ENCODE data around the gene TCAP. TPM values are rescaled to one million over a fixed set of nuclear protein-coding genes. Genes with fewer than 3 reads are reported as not detected.
A peak's percentile ranks its signal among the peaks of the same experiment; 100 is the strongest.
"Not testable (repeated sequence)": the region's sequence is repeated elsewhere in the genome, so short reads cannot be mapped to it uniquely, and the experiment has no call there.

TCAP gene
- total RNA-seq, 2 experiments from 2014 or later, result 1.1 to 1.3 TPM

DNA sequence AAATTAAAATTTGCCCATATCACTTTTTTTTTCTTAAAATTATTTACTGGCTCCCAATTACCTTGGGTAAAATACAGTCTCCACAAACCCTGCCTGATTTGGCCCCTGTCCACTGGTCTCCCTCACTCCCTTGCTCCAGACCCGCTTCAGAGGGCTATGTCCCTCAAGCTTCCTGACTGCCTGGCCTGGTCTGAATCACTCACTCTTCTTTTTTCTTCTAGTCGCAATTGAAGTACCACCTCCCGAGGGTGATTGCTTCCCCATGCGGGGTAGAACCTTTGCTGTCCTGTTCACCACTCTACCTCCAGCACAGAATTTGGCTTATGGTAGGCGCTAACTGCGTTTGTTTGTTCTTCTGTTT lies 23.3 kb downstream of the TCAP start:
- Mint-ChIP-seq H3K4me3 (peak overlapping the region; percentile 91), H3K27me3 (no peaks in the 10 kb centered on the region), H3K4me1 (peaks cover 18% of the 10 kb centered on the region), H3K27ac (peak overlapping the region; percentile 92), H3K9me3 (ENCODE audit: low read depth) (no peaks in the 10 kb centered on the region), H3K36me3 (peaks cover 3% of the 10 kb centered on the region)
- no peak for ATAC-seq
- CTCF ChIA-PET, result interaction anchor here (0.7 to 7.3 kb wide), 11 partner anchors 9 to 524 kb away, joined by 3 to 49 read pairs (median 4); partner anchors contain the start of genes MIEN1, PNMT, PSMD3 and STARD3
- DNase-seq, result no peak

DNA sequence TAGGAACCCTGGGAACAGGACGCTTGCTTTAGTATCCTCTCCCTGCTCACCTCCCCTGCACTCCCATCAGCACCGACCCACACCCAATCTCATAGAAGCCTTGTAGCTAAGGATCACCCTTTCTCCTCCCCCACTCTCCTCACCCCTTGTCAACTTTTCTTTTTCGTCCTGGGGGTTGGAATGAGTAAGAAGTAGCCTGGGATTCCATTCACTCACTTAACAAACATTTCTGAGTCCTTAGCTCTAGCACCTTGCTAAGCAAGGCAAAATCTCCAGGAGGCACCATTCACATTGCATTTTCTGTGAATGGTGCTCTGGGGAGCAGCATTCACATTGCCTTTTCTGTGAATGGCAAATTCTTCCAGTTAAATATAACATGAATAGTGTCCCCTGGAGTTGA lies 23.8 kb downstream of the TCAP start:
- CTCF ChIA-PET, result interaction anchor here (0.7 to 7.3 kb wide), 5 partner anchors 13 to 67 kb away, joined by 3 to 49 read pairs (median 13); partner anchors contain the start of gene MIEN1
- H3K36me3 Mint-ChIP-seq, result peaks cover 3% of the 10 kb centered on the region
- H3K9me3 Mint-ChIP-seq (ENCODE audit: low read depth), result no peaks in the 10 kb centered on the region
- no peak for ATAC-seq
- peaks cover 18% of the 10 kb centered on the region for H3K4me1 Mint-ChIP-seq
- DNase-seq, result no peak
- no peaks in the 10 kb centered on the region for H3K27me3 Mint-ChIP-seq
- peak overlapping the region; percentile 92 for H3K27ac Mint-ChIP-seq
- peak overlapping the region; percentile 91 for H3K4me3 Mint-ChIP-seq

DNA sequence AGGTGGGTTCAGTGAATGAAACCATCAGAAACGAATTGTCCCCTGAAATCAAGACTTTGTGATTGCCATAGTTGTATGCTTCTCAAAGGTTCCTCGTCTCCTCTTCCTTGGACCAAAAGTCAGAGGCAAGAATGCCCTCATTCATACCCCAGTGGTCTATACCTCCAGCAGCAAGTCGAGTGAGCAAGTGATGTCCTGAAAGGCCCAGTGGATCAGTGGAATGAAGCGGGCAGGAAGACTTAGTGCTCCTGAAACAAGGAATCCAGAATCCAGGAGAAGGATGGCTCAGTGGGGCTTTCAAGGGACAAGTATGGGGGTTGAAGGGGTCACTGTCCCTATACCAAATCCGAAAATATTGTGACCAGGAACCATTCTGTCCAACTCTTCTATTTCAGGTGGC lies 29.4 kb downstream of the TCAP start:
- CTCF ChIA-PET, result interaction anchor here (1.8 kb wide), 1 partner anchor 40 kb away, joined by 4 read pairs; no protein-coding TSS in a partner anchor
- DNase-seq, result no peak
- no peak for ATAC-seq

DNA sequence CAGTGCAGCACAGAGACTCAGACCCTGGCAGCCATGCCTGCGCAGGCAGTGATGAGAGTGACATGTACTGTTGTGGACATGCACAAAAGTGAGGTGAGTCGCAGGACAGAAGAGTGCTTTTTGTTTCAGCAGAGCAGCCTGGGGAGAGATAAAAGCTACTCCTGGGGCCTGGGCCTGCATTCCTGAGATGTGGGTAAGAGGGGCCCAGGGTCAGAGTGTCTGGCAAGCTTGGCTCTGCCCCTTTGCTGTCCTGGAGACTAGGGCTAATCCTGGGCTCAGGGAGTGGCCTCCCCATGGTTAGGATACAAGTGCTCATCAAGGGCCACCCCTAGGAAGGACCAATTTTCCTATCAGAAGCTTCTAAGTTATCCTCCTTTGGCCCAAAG lies 29.9 kb downstream of the TCAP start:
- no peaks in the 10 kb centered on the region for H3K9me3 Mint-ChIP-seq (ENCODE audit: low read depth)
- peak; percentile 12 for ATAC-seq
- peaks cover 17% of the 10 kb centered on the region for H3K27me3 Mint-ChIP-seq
- no peak overlapping the region for H3K4me3 Mint-ChIP-seq
- no peak for DNase-seq
- H3K27ac Mint-ChIP-seq, result no peak overlapping the region
- H3K4me1 Mint-ChIP-seq, result peaks cover 4% of the 10 kb centered on the region
- CTCF ChIA-PET, result interaction anchor here (1.4 to 1.8 kb wide), 2 partner anchors 26 to 40 kb away, joined by 3 to 4 read pairs; no protein-coding TSS in a partner anchor
- H3K36me3 Mint-ChIP-seq, result no peaks in the 10 kb centered on the region

More for the DNA sequence above, 29.4 kb downstream of the TCAP start:
- peaks cover 1% of the 10 kb centered on the region for H3K4me1 Mint-ChIP-seq
- no peak overlapping the region for H3K27ac Mint-ChIP-seq
- H3K9me3 Mint-ChIP-seq (ENCODE audit: low read depth), result no peaks in the 10 kb centered on the region
- H3K36me3 Mint-ChIP-seq, result no peaks in the 10 kb centered on the region
- H3K27me3 Mint-ChIP-seq, result peaks cover 13% of the 10 kb centered on the region
- no peak overlapping the region for H3K4me3 Mint-ChIP-seq

DNA sequence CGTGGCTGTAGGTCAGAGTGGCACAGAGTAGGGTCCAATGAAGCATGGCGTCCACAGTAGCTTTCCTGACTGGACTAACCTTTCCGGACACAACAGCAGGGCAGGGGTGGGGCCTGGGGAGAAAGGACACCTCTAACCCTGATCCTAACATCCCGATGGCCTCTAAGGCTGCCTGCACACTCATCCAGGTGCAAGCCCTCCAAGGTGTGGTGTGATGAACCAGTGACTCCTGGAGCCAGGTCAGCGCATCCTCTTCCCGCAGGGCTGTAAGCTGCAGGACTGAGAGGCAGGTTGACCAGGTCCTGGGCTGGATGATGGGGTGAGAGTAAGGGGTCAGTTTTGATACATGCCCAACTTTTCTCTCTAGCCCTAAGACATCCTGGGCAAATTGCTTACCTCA lies 31.6 kb downstream of the TCAP start:
- CTCF ChIA-PET, result interaction anchor here (0.8 to 1.8 kb wide), 4 partner anchors 28 to 73 kb away, joined by 3 to 6 read pairs (median 3); no protein-coding TSS in a partner anchor
- peaks cover 31% of the 10 kb centered on the region for H3K27me3 Mint-ChIP-seq
- peaks cover 4% of the 10 kb centered on the region for H3K4me1 Mint-ChIP-seq
- no peaks in the 10 kb centered on the region for H3K36me3 Mint-ChIP-seq
- DNase-seq (no peak), ATAC-seq (no peak)
- H3K9me3 Mint-ChIP-seq (ENCODE audit: low read depth), result no peaks in the 10 kb centered on the region
- no peak overlapping the region for H3K27ac Mint-ChIP-seq
- H3K4me3 Mint-ChIP-seq, result no peak overlapping the region

DNA sequence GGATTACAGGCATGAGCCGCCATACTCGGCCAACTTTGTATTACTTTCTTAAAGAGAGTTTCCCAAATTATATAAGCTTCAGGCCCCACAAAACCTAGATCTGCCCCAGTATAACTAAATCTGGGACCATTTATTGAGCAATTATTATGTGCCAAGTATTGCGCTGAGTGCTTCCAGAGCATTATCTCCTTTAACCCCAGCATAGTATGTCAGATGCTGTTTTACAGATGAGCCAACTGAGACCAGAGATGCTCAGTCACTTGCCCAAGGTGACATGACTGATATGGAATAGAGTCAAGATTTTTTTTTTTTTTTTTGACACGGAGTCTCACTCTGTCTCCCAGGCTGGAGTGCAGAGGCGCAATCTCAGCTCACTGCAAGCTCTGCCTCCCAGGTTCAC lies 32.8 kb downstream of the TCAP start:
- Mint-ChIP-seq H3K4me3 (no peak overlapping the region), H3K27ac (no peak overlapping the region), H3K4me1 (peaks cover 4% of the 10 kb centered on the region), H3K36me3 (no peaks in the 10 kb centered on the region), H3K9me3 (ENCODE audit: low read depth) (no peaks in the 10 kb centered on the region), H3K27me3 (peaks cover 42% of the 10 kb centered on the region)
- DNase-seq (no peak), ATAC-seq (no peak)
- CTCF ChIA-PET, result no interaction called here

DNA sequence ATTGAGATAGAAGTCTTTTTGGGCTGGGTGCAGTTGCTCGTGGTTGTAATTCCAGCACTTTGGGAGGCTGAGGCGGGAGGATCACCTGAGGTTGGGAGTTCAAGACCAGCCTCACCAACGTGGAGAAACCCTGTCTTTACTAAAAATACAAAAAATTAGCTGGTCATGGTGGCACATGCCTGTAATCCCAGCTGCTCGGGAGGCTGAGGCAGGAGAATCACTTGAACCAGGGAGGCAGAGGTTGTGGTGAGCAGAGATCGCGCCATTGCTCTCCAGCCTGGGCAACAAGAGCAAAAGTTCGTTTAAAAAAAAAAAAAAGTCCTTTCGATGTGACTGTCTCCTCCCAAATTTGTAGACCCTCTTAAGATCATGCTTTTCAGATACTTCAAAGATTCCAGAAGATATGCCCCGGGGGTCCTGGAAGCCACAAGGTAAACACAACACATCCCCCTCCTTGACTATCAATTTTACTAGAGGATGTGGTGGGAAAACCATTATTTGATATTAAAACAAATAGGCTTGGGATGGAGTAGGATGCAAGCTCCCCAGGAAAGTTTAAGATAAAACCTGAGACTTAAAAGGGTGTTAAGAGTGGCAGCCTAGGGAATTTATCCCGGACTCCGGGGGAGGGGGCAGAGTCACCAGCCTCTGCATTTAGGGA lies 34.1 kb downstream of the TCAP start:
- not testable (repeated sequence) for H3K27ac Mint-ChIP-seq; H3K36me3 Mint-ChIP-seq; ATAC-seq; H3K9me3 Mint-ChIP-seq (ENCODE audit: low read depth); H3K4me3 Mint-ChIP-seq; DNase-seq
- peaks cover 45% of the 10 kb centered on the region for H3K27me3 Mint-ChIP-seq
- H3K4me1 Mint-ChIP-seq, result peaks cover 10% of the 10 kb centered on the region
- CTCF ChIA-PET, result interaction anchor here (1.7 kb wide), 1 partner anchor 30 kb away, joined by 5 read pairs; no protein-coding TSS in a partner anchor

DNA sequence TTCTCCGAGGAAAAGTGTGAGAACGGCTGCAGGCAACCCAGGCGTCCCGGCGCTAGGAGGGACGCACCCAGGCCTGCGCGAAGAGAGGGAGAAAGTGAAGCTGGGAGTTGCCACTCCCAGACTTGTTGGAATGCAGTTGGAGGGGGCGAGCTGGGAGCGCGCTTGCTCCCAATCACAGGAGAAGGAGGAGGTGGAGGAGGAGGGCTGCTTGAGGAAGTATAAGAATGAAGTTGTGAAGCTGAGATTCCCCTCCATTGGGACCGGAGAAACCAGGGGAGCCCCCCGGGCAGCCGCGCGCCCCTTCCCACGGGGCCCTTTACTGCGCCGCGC lies 34.6 kb downstream of the TCAP start, which contains the start of gene ERBB2:
ERBB2 (plus strand) TSS at position 247 of the 330 bp plus-strand sequence. CDS start 175 bp downstream, outside the sequence.
- no peak within 1 kb of the TSS for H3K4me3 Mint-ChIP-seq
- no peak for ATAC-seq
- H3K27ac Mint-ChIP-seq, result no peak within 1 kb of the TSS

DNA sequence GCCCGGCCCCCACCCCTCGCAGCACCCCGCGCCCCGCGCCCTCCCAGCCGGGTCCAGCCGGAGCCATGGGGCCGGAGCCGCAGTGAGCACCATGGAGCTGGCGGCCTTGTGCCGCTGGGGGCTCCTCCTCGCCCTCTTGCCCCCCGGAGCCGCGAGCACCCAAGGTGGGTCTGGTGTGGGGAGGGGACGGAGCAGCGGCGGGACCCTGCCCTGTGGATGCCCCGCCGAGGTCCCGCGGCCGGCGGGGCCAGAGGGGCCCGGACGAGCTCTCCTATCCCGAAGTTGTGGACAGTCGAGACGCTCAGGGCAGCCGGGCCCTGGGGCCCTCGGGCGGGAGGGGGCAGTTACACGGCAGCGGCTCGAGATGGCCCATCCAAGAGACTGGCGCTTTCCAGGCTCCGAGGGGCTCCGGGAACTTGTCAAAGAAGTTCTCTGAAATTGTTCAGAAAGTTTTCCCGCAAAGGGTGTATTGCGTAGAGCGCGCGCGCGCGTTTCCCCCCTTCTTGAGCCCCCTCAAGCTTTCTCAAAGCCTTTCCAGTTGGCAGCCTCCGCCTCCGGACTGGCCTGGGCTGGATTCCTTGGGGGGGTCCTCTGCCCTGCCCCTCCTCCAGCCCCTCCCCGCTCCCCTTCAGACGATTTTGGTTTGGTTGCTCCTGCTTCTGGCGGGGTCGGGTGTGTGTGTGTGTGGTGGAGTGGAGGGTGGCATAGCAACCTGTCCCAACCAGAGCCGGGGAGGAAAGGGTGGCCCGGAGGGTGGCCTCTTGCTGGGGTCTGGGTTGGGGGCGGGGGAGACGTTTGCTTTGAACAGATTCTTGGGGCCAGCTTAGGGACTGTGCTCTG lies 35.2 kb downstream of the TCAP start:
- ATAC-seq, result peak; percentile 17
- DNase-seq, result no peak
- Mint-ChIP-seq H3K4me1 (peaks cover 10% of the 10 kb centered on the region), H3K36me3 (no peaks in the 10 kb centered on the region), H3K9me3 (ENCODE audit: low read depth) (no peaks in the 10 kb centered on the region), H3K27ac (no peak overlapping the region), H3K4me3 (no peak overlapping the region), H3K27me3 (peaks cover 45% of the 10 kb centered on the region)
- CTCF ChIA-PET, result interaction anchor here (1.7 kb wide), 1 partner anchor 29 kb away, joined by 5 read pairs; no protein-coding TSS in a partner anchor

More for the DNA sequence above, 34.6 kb downstream of the TCAP start, which contains the start of gene ERBB2:
- H3K4me1 Mint-ChIP-seq, result peaks cover 10% of the 10 kb centered on the region
- H3K36me3 Mint-ChIP-seq, result no peaks in the 10 kb centered on the region
- H3K27me3 Mint-ChIP-seq, result peaks cover 45% of the 10 kb centered on the region
- no peak for DNase-seq
- no peaks in the 10 kb centered on the region for H3K9me3 Mint-ChIP-seq (ENCODE audit: low read depth)
- CTCF ChIA-PET, result interaction anchor here (1.7 kb wide), 1 partner anchor 30 kb away, joined by 5 read pairs; no protein-coding TSS in a partner anchor

DNA sequence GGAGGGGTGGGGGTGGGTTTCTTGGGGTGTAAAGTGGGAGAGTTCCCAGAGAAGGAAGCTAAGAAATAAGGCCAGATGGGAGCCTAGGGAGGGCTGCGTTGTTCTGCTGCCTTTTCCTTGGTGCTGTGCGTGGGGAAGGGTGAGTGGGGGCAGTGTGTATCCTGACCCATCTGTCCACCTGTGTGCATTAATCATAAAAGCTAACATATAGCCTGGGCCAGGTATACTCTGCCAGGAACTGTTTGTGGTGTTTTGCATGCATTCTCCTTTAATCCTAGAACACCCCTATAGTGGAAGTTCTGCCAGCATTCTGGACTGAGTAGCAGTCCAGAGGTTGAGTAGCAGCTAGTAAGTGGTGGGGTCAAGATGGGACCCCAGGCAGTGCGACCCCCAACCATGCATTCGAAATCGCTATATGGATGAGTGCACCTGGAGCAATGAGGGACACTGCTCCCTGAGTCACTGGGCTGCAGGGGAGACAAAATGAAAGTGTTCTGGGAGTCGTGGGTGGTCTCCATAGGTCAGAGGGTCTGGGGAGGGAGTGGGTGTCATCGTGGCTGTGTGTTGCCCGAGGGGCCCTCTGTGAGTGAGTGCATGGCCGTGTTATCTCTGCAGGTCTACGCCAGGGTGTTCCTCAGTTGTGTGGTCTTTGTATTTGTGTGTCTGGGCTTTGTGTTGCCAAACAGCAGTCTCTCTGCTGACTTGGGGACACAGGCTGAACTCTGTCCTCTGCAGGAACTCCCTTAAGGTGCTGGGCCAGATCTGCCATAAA lies 36.0 kb downstream of the TCAP start:
- peaks cover 10% of the 10 kb centered on the region for H3K4me1 Mint-ChIP-seq
- no peaks in the 10 kb centered on the region for H3K9me3 Mint-ChIP-seq (ENCODE audit: low read depth)
- no peaks in the 10 kb centered on the region for H3K36me3 Mint-ChIP-seq
- CTCF ChIA-PET, result no interaction called here
- no peak overlapping the region for H3K4me3 Mint-ChIP-seq
- ATAC-seq, result no peak
- H3K27ac Mint-ChIP-seq, result no peak overlapping the region
- no peak for DNase-seq
- H3K27me3 Mint-ChIP-seq, result peaks cover 45% of the 10 kb centered on the region

DNA sequence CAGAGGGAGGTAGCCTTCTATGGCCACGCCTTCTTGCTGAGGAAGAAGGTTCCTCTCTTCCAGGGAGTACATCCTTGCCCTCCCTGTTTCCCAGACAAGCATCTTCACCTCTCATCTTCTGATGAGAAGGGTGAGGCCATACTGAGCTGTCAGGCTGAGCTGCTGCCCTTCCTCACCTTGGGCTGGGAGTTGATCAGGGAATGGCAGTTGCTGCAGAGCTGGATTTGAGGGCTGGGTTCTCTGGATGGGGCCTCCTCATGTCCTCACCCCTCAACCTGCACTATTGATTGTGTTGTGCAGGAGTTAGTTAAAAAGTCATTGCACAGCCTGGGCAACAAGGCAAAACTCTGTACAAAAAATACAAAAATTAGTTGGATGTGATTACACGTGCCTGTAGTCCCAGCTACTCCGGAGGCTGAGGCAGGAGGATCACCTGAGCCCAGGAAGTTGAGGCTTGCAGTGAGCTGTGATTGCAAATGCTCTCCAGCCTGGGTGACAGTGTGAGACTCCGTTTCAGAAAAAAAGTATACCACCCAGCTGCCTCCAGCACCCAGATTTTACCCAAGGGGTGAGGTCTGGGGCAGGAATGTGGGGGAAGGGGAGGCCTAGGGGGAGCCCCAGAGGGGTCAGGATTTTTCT lies 36.8 kb downstream of the TCAP start:
- Mint-ChIP-seq H3K27ac (no peak overlapping the region), H3K4me3 (no peak overlapping the region), H3K27me3 (peaks cover 45% of the 10 kb centered on the region), H3K36me3 (no peaks in the 10 kb centered on the region), H3K9me3 (ENCODE audit: low read depth) (no peaks in the 10 kb centered on the region), H3K4me1 (peaks cover 14% of the 10 kb centered on the region)
- no peak for ATAC-seq
- no peak for DNase-seq
- CTCF ChIA-PET, result no interaction called here

DNA sequence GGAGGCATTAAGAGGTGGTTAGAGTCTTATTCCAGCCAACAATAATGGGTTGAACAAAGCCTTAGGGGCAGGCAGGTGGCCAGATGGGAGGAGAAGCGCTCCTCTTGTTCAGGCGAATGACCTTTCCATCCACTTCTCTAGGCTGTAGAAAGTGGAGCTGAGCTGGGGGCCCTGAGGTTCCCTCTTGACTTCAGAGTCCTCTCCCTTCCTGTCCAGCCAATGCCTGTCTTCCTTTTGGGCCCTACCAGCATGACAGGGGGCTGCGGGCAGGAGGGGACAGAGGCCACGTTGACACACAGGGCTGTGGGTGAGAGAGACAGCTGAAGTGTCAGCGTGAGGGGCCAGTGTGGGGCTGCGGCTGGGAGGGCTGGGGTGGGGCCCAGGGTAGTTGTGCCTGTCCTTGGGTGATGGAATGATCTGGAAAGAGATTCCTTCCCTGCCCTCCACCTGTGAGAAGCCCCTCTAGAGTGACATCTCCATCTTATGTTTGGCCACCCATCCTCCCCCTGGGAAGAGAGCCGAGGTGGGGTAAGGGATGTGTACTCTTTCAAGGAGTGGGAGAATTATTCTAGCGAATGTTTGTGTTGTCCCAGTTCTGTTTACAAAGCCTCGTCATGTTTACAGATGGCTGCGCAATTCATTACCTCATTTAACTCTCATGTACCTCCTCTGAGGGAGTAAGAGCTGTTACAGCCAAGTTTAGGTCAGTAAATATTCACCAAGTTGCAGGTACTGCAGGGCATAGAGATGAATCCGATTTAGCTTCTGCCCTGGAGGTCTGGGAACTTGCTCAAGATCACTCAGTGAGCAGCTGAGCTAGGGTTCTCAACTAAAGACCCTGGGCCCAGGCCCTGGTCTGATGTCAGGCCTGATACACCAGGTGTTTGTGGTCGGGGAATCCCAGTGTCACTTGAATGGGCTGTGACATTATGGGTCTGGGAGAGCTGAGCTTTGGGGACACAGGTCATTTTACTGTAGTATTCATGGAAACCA lies 38.0 kb downstream of the TCAP start:
- Mint-ChIP-seq H3K27ac (no peak overlapping the region), H3K36me3 (no peaks in the 10 kb centered on the region), H3K9me3 (ENCODE audit: low read depth) (no peaks in the 10 kb centered on the region), H3K4me1 (peaks cover 21% of the 10 kb centered on the region), H3K4me3 (no peak overlapping the region), H3K27me3 (peaks cover 42% of the 10 kb centered on the region)
- ATAC-seq, result no peak
- CTCF ChIA-PET, result no interaction called here
- no peak for DNase-seq
